NCI-H1048 (cell line): ENCODE measurements around the gene FBXO9.

ENCODE experiments used
- DNase-seq: peaks from one replicate; lab custom pipeline; 2025; lab: John Stamatoyannopoulos, UW

FBXO9 gene

GRCh38 chr6:53095270-53095669 lies 30.1 kb downstream of the FBXO9 start:
- DNase-seq = no peak

GRCh38 chr6:53095716-53096115 lies 30.5 kb downstream of the FBXO9 start:
- no peak for DNase-seq

GRCh38 chr6:53100561-53100960 lies 35.4 kb downstream of the FBXO9 start:
- no peak for DNase-seq

GRCh38 chr6:53101006-53101405 lies 35.8 kb downstream of the FBXO9 start:
- no peak for DNase-seq

- DNase-seq = no peak
These were observed 38.9 kb downstream of the FBXO9 start for GRCh38 chr6:53103993-53104675.

- no peak for DNase-seq
These were observed 39.7 kb downstream of the FBXO9 start for GRCh38 chr6:53104916-53105315.

GRCh38 chr6:53107091-53107490 lies 41.9 kb downstream of the FBXO9 start:
- DNase-seq = no peak

- DNase-seq = no peak
These were observed 44.4 kb downstream of the FBXO9 start for GRCh38 chr6:53109612-53110011.

- no peak for DNase-seq
These were observed 46.7 kb downstream of the FBXO9 start for GRCh38 chr6:53111865-53112264.

- peak; percentile 46 for DNase-seq
These were observed 47.2 kb downstream of the FBXO9 start for GRCh38 chr6:53112404-53112803.

GRCh38 chr6:53112871-53113270 lies 47.7 kb downstream of the FBXO9 start:
- DNase-seq = peak; percentile 36

- no peak for DNase-seq
These were observed 48.5 kb downstream of the FBXO9 start for GRCh38 chr6:53113742-53114141.

GRCh38 chr6:53115113-53115512 lies 49.9 kb downstream of the FBXO9 start:
- no peak for DNase-seq

GRCh38 chr6:53115741-53116140 lies 50.5 kb downstream of the FBXO9 start:
- DNase-seq = peak; percentile 45

GRCh38 chr6:53119349-53119748 lies 54.1 kb downstream of the FBXO9 start:
- no peak for DNase-seq

GRCh38 chr6:53119772-53120409 lies 54.7 kb downstream of the FBXO9 start:
- DNase-seq = no peak

- DNase-seq = no peak
These were observed 59.1 kb downstream of the FBXO9 start for GRCh38 chr6:53124131-53124800.

GRCh38 chr6:53125276-53125675 lies 60.1 kb downstream of the FBXO9 start:
- DNase-seq = no peak

GRCh38 chr6:53128842-53129241 lies 63.6 kb downstream of the FBXO9 start:
- no peak for DNase-seq

GRCh38 chr6:53130569-53131290 lies 65.5 kb downstream of the FBXO9 start:
- DNase-seq = no peak

GRCh38 chr6:53133961-53134360 lies 68.8 kb downstream of the FBXO9 start:
- no peak for DNase-seq

GRCh38 chr6:53134601-53135235 lies 69.5 kb downstream of the FBXO9 start:
- DNase-seq = no peak
